HG03139 (cell line): ENCODE measurements around the gene MFAP2.

Experiments
- ATAC-seq: cut with Tn5 transposase; IDR thresholded peaks from one replicate; pipeline ENCODE4 v1.9.1; 2021; ENCODE audit not compliant: unreplicated experiment

Gene MFAP2

GRCh38 chr1:17008208-17008855 is 27.9 kb upstream of the MFAP2 start:
- ATAC-seq, result no peak

- no peak for ATAC-seq
Observed at GRCh38 chr1:17007121-17007520, 26.7 kb upstream of the MFAP2 start.

GRCh38 chr1:17005365-17005740 is 24.9 kb upstream of the MFAP2 start:
- ATAC-seq, result no peak

- no peak for ATAC-seq
Observed at GRCh38 chr1:17004466-17005364, 24.3 kb upstream of the MFAP2 start.

- ATAC-seq, result no peak
Observed at GRCh38 chr1:17002524-17002902, 22.1 kb upstream of the MFAP2 start.

- ATAC-seq, result no peak
Observed at GRCh38 chr1:17001760-17002523, 21.5 kb upstream of the MFAP2 start.

- ATAC-seq, result no peak
Observed at GRCh38 chr1:16999863-17000262, 19.4 kb upstream of the MFAP2 start.

- no peak for ATAC-seq
Observed at GRCh38 chr1:16998589-16998988, 18.2 kb upstream of the MFAP2 start.

GRCh38 chr1:16996845-16997244 is 16.4 kb upstream of the MFAP2 start:
- no peak for ATAC-seq

GRCh38 chr1:16993521-16994038 is 13.2 kb upstream of the MFAP2 start:
- no peak for ATAC-seq

- no peak for ATAC-seq
Observed at GRCh38 chr1:16992675-16993074, 12.3 kb upstream of the MFAP2 start.

- no peak for ATAC-seq
Observed at GRCh38 chr1:16992102-16992501, 11.7 kb upstream of the MFAP2 start.

GRCh38 chr1:16991571-16991970 is 11.2 kb upstream of the MFAP2 start:
- ATAC-seq, result no peak

- ATAC-seq, result no peak
Observed at GRCh38 chr1:16989676-16990391, 9.4 kb upstream of the MFAP2 start.

- no peak for ATAC-seq
Observed at GRCh38 chr1:16988210-16988609, 7.8 kb upstream of the MFAP2 start.

GRCh38 chr1:16986962-16987361 is 6.5 kb upstream of the MFAP2 start:
- no peak for ATAC-seq

- ATAC-seq, result no peak
Observed at GRCh38 chr1:16986560-16986959, 6.1 kb upstream of the MFAP2 start.

GRCh38 chr1:16986113-16986512 is 5.7 kb upstream of the MFAP2 start:
- ATAC-seq, result no peak

GRCh38 chr1:16984717-16985116 is 4.3 kb upstream of the MFAP2 start:
- no peak for ATAC-seq

- ATAC-seq, result no peak
Observed at GRCh38 chr1:16983649-16984048, 3.2 kb upstream of the MFAP2 start.

GRCh38 chr1:16982902-16983301 is 2.5 kb upstream of the MFAP2 start:
- no peak for ATAC-seq
